H1 (cell line): ENCODE results near the gene CAMTA1. TPM values are rescaled to one million over a fixed set of nuclear protein-coding genes. Genes with fewer than 3 reads are reported as not detected.

Experiments used
- CBX8 ChIP-seq: fragments of 300-800, 300-1000 bp; sonication (generic); IDR thresholded peaks from 2 replicates; pipeline ENCODE4 v1.7.1; 2016; ENCODE audit warnings: low read depth, low read length, borderline replicate concordance
- CTCF ChIP-seq, 3 experiments: IDR thresholded peaks; 1 replicate in 2 of 3; 2 replicates in 1 of 3; pipeline versions ENCODE4 v1.5.1 to v1.6.1; 2011; ENCODE audit warnings: low read length in 3 of 3, mild to moderate bottlenecking in 3 of 3, inconsistent platforms in 2 of 3, low read depth in 1 of 3, moderate library complexity in 1 of 3; ENCODE audit not compliant: insufficient read depth in 1 of 3; ENCODE audit errors: control extremely low read depth in 1 of 3
- polyA plus RNA-seq, 7 experiments: library from polyadenylated mRNA; depleted of rRNA in 3 of 7; stranded (reverse) in 5 of 7; unstranded in 2 of 7; fragments of >200 nt in 5 of 7; fragments of 200-250 nt in 2 of 7; gene quantifications; 1 replicate in 5 of 7; 2 replicates in 1 of 7; 4 replicates in 1 of 7; pipeline versions ENCODE4 v1.2.1 to v1.2.3, GENCODE V29; 2011 to 2013; ENCODE audit warnings: missing spikeins in 2 of 7, mixed read lengths in 2 of 7
- total RNA-seq: library from RNA; stranded (reverse); fragmentation: NEBNext Ultra II Directional; extraction: Animal tissue kit (Norgen Biotek cat#: 25700); gene quantifications from 2 replicates; pipeline ENCODE4 v1.2.1, GENCODE V29; 2021

CAMTA1 gene
- total and polyA plus RNA-seq, 2 of the 8 experiments (the other 6 are each of a cell fraction or from before 2014, with no cell fraction given), result 65.0 to 119 TPM

- TF ChIP-seq CBX8, result no peak
- no peak for TF ChIP-seq CTCF (IDR thresholded peaks at IDR 0.05; ENCODE audit: control extremely low read depth in 1 of 3, insufficient read depth in 1 of 3, low read depth in 1 of 3, low read length in 3 of 3)
Measured at GRCh38 chr1:7430047-7430608, 644.9 kb downstream of the CAMTA1 start (continued).
